H9 (cell line): ENCODE data around the gene PHACTR1. TPM values are rescaled to one million over a fixed set of nuclear protein-coding genes. Genes with fewer than 3 reads are reported as not detected.

Experiments
- DNase-seq: peaks from one replicate; pipeline ENCODE4 v3.0.0-alpha.2; 2017
- H2AFZ ChIP-seq: one replicate; pipeline ENCODE4 v1.6.1; 2013; ENCODE audit warnings: mild to moderate bottlenecking, low read length, control low read depth, moderate library complexity
- H2AK5ac ChIP-seq: 2 replicates; pipeline ENCODE4 v1.6.1; 2013; ENCODE audit warnings: low read length, control low read depth, mixed read lengths; ENCODE audit not compliant: insufficient read length
- H2BK120ac ChIP-seq: one replicate; pipeline ENCODE4 v1.6.1; 2013; ENCODE audit warnings: low read depth, mild to moderate bottlenecking, low read length, control low read depth, inconsistent platforms; ENCODE audit not compliant: poor library complexity, severe bottlenecking
- H2BK12ac ChIP-seq: 2 replicates; pipeline ENCODE4 v1.6.1; 2013; ENCODE audit warnings: low read length, control low read depth, mixed read lengths, low read depth; ENCODE audit not compliant: insufficient read length
- H2BK15ac ChIP-seq: 2 replicates; pipeline ENCODE4 v1.6.1; 2013; ENCODE audit warnings: low read depth, low read length, control low read depth
- H2BK20ac ChIP-seq: one replicate; pipeline ENCODE4 v1.6.1; 2013; ENCODE audit warnings: low read depth, mild to moderate bottlenecking, low read length, control low read depth, inconsistent platforms; ENCODE audit not compliant: poor library complexity, severe bottlenecking
- H2BK5ac ChIP-seq: 2 replicates; pipeline ENCODE4 v1.6.1; 2013; ENCODE audit warnings: low read length, control low read depth, mixed read lengths; ENCODE audit not compliant: insufficient read length
- H3K14ac ChIP-seq: 2 replicates; pipeline ENCODE4 v1.6.1; 2013; ENCODE audit warnings: low read length, control low read depth; ENCODE audit not compliant: insufficient read depth
- H3K18ac ChIP-seq: 2 replicates; pipeline ENCODE4 v1.6.1; 2013; ENCODE audit warnings: low read depth, mild to moderate bottlenecking, mixed read lengths, low read length, control low read depth; ENCODE audit not compliant: insufficient read length
- H3K23ac ChIP-seq: 2 replicates; pipeline ENCODE4 v1.6.1; 2013; ENCODE audit warnings: low read length, control low read depth, mixed read lengths, low read depth; ENCODE audit not compliant: insufficient read length
- H3K23me2 ChIP-seq: 2 replicates; pipeline ENCODE4 v1.6.1; 2013; ENCODE audit warnings: low read depth, mild to moderate bottlenecking, mixed read lengths, low read length, control low read depth; ENCODE audit not compliant: insufficient read length, poor library complexity, severe bottlenecking
- H3K27ac ChIP-seq: 2 replicates; pipeline ENCODE4 v1.5.1; 2013; ENCODE audit warnings: low read length, control low read depth, mixed read lengths, low read depth; ENCODE audit not compliant: insufficient read length
- H3K27me3 ChIP-seq: 2 replicates; pipeline ENCODE4 v1.6.1; 2013; ENCODE audit warnings: low read length, control low read depth, inconsistent platforms; ENCODE audit not compliant: insufficient read depth
- H3K4ac ChIP-seq: 2 replicates; pipeline ENCODE4 v1.6.1; 2013; ENCODE audit warnings: low read depth, mild to moderate bottlenecking, control low read depth, inconsistent platforms, low read length, moderate library complexity
- H3K4me1 ChIP-seq: 2 replicates; pipeline ENCODE4 v1.6.1; 2013; ENCODE audit warnings: low read length, control low read depth, inconsistent platforms; ENCODE audit not compliant: insufficient read depth
- H3K4me2 ChIP-seq: 2 replicates; pipeline ENCODE4 v1.6.1; 2013; ENCODE audit warnings: low read length, control low read depth, mixed read lengths; ENCODE audit not compliant: insufficient read length, insufficient read depth
- H3K56ac ChIP-seq: 2 replicates; pipeline ENCODE4 v1.6.1; 2013; ENCODE audit warnings: low read depth, mild to moderate bottlenecking, mixed read lengths, low read length, control low read depth; ENCODE audit not compliant: insufficient read length
- H3K79me1 ChIP-seq: 2 replicates; pipeline ENCODE4 v1.6.1; 2013; ENCODE audit warnings: low read depth, mild to moderate bottlenecking, moderate library complexity, low read length, control low read depth, inconsistent platforms; ENCODE audit not compliant: insufficient read depth, poor library complexity, severe bottlenecking
- H3K79me2 ChIP-seq: 2 replicates; pipeline ENCODE4 v1.6.1; 2013; ENCODE audit warnings: low read length, control low read depth, inconsistent platforms; ENCODE audit not compliant: insufficient read depth
- H3K9ac ChIP-seq: 2 replicates; pipeline ENCODE4 v1.6.1; 2013; ENCODE audit warnings: low read length, control low read depth, mixed read lengths; ENCODE audit not compliant: insufficient read length; ENCODE audit errors: extremely low read depth
- H3K9me3 ChIP-seq: one replicate; pipeline ENCODE4 v1.6.1; 2013; ENCODE audit warnings: low read depth, low read length, inconsistent platforms; ENCODE audit not compliant: control insufficient read depth
- H3T11ph ChIP-seq: one replicate; pipeline ENCODE4 v1.6.1; 2013; ENCODE audit warnings: mild to moderate bottlenecking, low read length, control low read depth, inconsistent platforms
- H4K20me1 ChIP-seq: one replicate; pipeline ENCODE4 v1.6.1; 2013; ENCODE audit not compliant: control insufficient read depth, insufficient read length, insufficient read depth
- H4K5ac ChIP-seq: 2 replicates; pipeline ENCODE4 v1.6.1; 2013; ENCODE audit warnings: low read depth, mild to moderate bottlenecking, mixed read lengths, low read length, control low read depth; ENCODE audit not compliant: insufficient read length
- H4K8ac ChIP-seq: replicated peaks from 2 replicates; pipeline ENCODE4 v1.6.1; 2013; ENCODE audit warnings: low read length, control low read depth, mixed read lengths, low read depth; ENCODE audit not compliant: insufficient read length
- H4K91ac ChIP-seq: 2 replicates; pipeline ENCODE4 v1.6.1; 2013; ENCODE audit warnings: low read depth, mild to moderate bottlenecking, moderate library complexity, mixed read lengths, low read length, control low read depth; ENCODE audit not compliant: insufficient read length
- H3K27ac Mint-ChIP-seq, 3 experiments: 2 replicates in 2 of 3; 3 replicates in 1 of 3; pipeline ENCODE4 v1.8.0; 2020 to 2021; ENCODE audit warnings: mixed read lengths in 3 of 3, mild to moderate bottlenecking in 1 of 3, moderate library complexity in 1 of 3
- H3K27me3 Mint-ChIP-seq: 2 replicates; pipeline ENCODE4 v1.8.0; 2021; ENCODE audit warnings: low read depth, mild to moderate bottlenecking, moderate library complexity, mixed read lengths
- H3K36me3 Mint-ChIP-seq, 3 experiments: 2 replicates in 2 of 3; 3 replicates in 1 of 3; pipeline ENCODE4 v1.8.0; 2020 to 2021; ENCODE audit warnings: low read depth in 3 of 3, mixed read lengths in 3 of 3; ENCODE audit not compliant: insufficient read depth in 1 of 3
- H3K4me1 Mint-ChIP-seq, 2 experiments: 2 replicates each; pipeline ENCODE4 v1.8.0; 2020; ENCODE audit warnings: mixed read lengths in 2 of 2
- H3K4me3 Mint-ChIP-seq, 2 experiments: 2 replicates in 1 of 2; 3 replicates in 1 of 2; pipeline ENCODE4 v1.8.0; 2020 to 2021; ENCODE audit warnings: mild to moderate bottlenecking in 2 of 2, mixed read lengths in 2 of 2, moderate library complexity in 1 of 2
- H3K9me3 Mint-ChIP-seq, 2 experiments: 2 replicates in 1 of 2; 3 replicates in 1 of 2; pipeline ENCODE4 v1.8.0; 2020; ENCODE audit warnings: mild to moderate bottlenecking in 2 of 2, mixed read lengths in 2 of 2, moderate library complexity in 1 of 2
- WGBS: extraction: QIAGEN DNeasy Blood & Tissue Kit; methylation state at CpG from one replicate; pipeline ENCODE4 v1.1.7; 2013; ENCODE audit warnings: missing lambda C conversion rate, low lambda C conversion rate, mixed read lengths; ENCODE audit not compliant: insufficient read length; ENCODE audit errors: extremely low coverage; 5-methylcytosine and 5-hydroxymethylcytosine counted together
- total RNA-seq: library from RNA; stranded (reverse); gene quantifications from 2 replicates; pipeline ENCODE4 v1.2.1, GENCODE V29; 2021
- TF ChIP-seq, protein P1 (sequence below): fragments of 200-600 bp; sonication (generic); conservative IDR thresholded peaks from 3 replicates; pipeline ENCODE4 v1.8.0; 2021; ENCODE audit warnings: antibody characterized with exemption, mild to moderate bottlenecking

Gene PHACTR1
- total RNA-seq, 1 experiment from 2014 or later: 15.9 TPM

DNA sequence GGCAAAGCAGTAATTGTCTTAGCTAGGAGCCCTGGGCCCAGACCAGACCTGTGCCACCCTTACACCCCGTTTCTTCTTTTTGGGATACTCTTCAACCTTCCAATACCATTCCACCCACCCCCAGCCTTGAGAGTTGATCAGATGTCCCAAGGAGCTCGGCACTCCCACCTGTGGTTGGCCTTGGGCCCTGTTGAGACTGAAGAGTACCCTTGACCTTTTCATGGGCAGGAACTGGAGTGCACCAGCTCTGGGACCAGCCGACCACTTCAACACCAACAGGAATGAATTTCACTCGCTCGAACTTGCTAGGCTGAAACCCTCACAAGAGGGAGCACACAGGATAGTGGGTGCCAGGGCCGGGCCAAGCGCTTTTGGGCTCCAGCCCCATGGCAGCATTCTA lies 273.6 kb downstream of the PHACTR1 start:
- H3K27ac ChIP-seq: no peak overlapping the region
- 0 out of 2 replicates have a peak, but pooled peaks cover 3% of the 10 kb centered on the region for H3K79me2 ChIP-seq
- no peak overlapping the region for H3K18ac ChIP-seq
- no peak overlapping the region for H4K8ac ChIP-seq
- TF ChIP-seq, protein P1, sequence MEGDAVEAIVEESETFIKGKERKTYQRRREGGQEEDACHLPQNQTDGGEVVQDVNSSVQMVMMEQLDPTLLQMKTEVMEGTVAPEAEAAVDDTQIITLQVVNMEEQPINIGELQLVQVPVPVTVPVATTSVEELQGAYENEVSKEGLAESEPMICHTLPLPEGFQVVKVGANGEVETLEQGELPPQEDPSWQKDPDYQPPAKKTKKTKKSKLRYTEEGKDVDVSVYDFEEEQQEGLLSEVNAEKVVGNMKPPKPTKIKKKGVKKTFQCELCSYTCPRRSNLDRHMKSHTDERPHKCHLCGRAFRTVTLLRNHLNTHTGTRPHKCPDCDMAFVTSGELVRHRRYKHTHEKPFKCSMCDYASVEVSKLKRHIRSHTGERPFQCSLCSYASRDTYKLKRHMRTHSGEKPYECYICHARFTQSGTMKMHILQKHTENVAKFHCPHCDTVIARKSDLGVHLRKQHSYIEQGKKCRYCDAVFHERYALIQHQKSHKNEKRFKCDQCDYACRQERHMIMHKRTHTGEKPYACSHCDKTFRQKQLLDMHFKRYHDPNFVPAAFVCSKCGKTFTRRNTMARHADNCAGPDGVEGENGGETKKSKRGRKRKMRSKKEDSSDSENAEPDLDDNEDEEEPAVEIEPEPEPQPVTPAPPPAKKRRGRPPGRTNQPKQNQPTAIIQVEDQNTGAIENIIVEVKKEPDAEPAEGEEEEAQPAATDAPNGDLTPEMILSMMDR: no peak
- H3K4me2 ChIP-seq: no peak overlapping the region
- no peak overlapping the region for H2BK20ac ChIP-seq
- H3K4me1 Mint-ChIP-seq: peaks cover 18 to 23% of the 10 kb centered on the region in 2 experiments
- no peak overlapping the region for H3K4ac ChIP-seq
- H3K36me3 Mint-ChIP-seq: peaks cover 4 to 28% (median 8%) of the 10 kb centered on the region in 3 experiments; a peak in 6 of 7 replicates
- no peaks in the 10 kb centered on the region for H3K23me2 ChIP-seq
- peak overlapping the region in 1 of 3 experiments; percentile 17; a peak in 2 of 7 replicates for H3K27ac Mint-ChIP-seq
- WGBS: no CpG with 5 or more reads among the region's 7 CpGs
- no peak overlapping the region for H2BK12ac ChIP-seq
- H2AFZ ChIP-seq: no peak overlapping the region
- H2BK5ac ChIP-seq: no peak overlapping the region
- no peak for DNase-seq
- no peak overlapping the region for H3K9ac ChIP-seq
- no peak overlapping the region for H4K91ac ChIP-seq
- no peak overlapping the region for H2BK15ac ChIP-seq
- H3K14ac ChIP-seq: no peak overlapping the region
- H3K4me3 Mint-ChIP-seq: no peak overlapping the region
- H3K4me1 ChIP-seq: peaks cover 2% of the 10 kb centered on the region; the same call in 1 of the 2 replicates
- peaks cover 2% of the 10 kb centered on the region; the same call in 1 of the 2 replicates for H3K27me3 Mint-ChIP-seq
- H3K79me1 ChIP-seq: no peaks in the 10 kb centered on the region
- H3K56ac ChIP-seq: no peak overlapping the region
- no peaks in the 10 kb centered on the region for H4K20me1 ChIP-seq
- H4K5ac ChIP-seq: no peak overlapping the region
- H3K9me3 Mint-ChIP-seq: peaks cover 9 to 21% of the 10 kb centered on the region in 2 experiments; a peak in 4 of 5 replicates
- H3K27me3 ChIP-seq: no peaks in the 10 kb centered on the region
- no peaks in the 10 kb centered on the region for H3K9me3 ChIP-seq
- H3K23ac ChIP-seq: no peak overlapping the region
- H2AK5ac ChIP-seq: no peak overlapping the region
- no peak overlapping the region for H3T11ph ChIP-seq
- H2BK120ac ChIP-seq: no peak overlapping the region
